ENCODE results near the gene COLEC11.

COLEC11 gene

DNA sequence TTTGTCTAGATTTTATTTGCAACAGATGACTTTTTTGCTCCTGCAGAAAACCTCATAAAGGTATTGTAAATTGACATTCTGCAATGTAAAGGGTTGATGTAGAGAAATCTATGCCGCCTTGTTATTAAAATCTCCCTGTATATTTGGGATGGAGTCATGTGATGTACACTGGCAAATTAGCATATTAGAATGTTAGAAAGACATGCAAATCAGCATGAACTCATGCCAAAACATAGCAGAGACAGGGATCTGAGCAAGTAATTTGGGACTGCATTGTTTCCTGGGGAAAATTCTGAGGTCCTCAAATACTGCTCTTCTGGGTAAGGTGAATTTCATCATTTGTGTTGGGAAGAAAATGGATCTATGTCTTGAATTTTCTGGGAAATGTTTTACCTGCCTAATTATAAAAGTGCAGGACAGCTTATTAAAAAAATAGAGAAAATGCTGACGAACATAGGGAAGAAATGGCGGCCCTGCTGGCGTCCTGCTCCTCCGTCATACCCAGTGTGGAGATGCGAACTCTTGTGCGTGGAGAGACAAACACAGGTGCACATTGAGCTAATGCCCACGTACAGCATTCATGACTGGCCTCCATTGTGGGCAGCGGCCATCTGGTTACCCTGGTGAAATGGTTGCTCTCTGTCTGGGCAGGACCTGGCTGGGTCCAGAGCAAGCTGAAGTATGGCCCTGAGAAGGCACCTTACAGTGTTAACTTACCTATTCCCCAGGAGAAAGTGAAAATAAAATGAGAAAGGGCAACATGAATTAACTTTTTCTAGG, 79.3 kb downstream of the COLEC11 start:
- Histone ChIP-seq H3K4me2 (ENCODE audit: low read depth, low read length, poor library complexity, severe bottlenecking) (no peak overlapping the region), H3K36me3 (ENCODE audit: low read length) (no peaks in the 10 kb centered on the region), H3K27me3 (ENCODE audit: low read length) (no peaks in the 10 kb centered on the region), H3K9me2 (replicated peaks; ENCODE audit: insufficient read depth, low read length) (no peaks in the 10 kb centered on the region), H3K79me2 (ENCODE audit: insufficient read depth, low read length) (no peaks in the 10 kb centered on the region), H4K20me1 (ENCODE audit: low read depth, low read length) (no peaks in the 10 kb centered on the region), H3F3A (ENCODE audit: insufficient read depth) (no peaks in the 10 kb centered on the region), H3K27ac (ENCODE audit: low read depth, low read length) (no peak overlapping the region), H3K9me3 (ENCODE audit: insufficient read depth, low read length) (no peaks in the 10 kb centered on the region), H3K4me3 (ENCODE audit: insufficient read depth, low read length, poor library complexity, severe bottlenecking) (no peak overlapping the region), H2AFZ (ENCODE audit: low read depth, low read length, severe bottlenecking) (no peak overlapping the region), H3K9ac (ENCODE audit: low read length) (no peak overlapping the region)
- TF ChIP-seq, protein P1, sequence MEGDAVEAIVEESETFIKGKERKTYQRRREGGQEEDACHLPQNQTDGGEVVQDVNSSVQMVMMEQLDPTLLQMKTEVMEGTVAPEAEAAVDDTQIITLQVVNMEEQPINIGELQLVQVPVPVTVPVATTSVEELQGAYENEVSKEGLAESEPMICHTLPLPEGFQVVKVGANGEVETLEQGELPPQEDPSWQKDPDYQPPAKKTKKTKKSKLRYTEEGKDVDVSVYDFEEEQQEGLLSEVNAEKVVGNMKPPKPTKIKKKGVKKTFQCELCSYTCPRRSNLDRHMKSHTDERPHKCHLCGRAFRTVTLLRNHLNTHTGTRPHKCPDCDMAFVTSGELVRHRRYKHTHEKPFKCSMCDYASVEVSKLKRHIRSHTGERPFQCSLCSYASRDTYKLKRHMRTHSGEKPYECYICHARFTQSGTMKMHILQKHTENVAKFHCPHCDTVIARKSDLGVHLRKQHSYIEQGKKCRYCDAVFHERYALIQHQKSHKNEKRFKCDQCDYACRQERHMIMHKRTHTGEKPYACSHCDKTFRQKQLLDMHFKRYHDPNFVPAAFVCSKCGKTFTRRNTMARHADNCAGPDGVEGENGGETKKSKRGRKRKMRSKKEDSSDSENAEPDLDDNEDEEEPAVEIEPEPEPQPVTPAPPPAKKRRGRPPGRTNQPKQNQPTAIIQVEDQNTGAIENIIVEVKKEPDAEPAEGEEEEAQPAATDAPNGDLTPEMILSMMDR (IDR thresholded peaks at IDR 0.05; ENCODE audit: insufficient read depth, low read length, poor library complexity, severe bottlenecking) = no peak
- TF ChIP-seq EZH2phosphoT487 (conservative IDR thresholded peaks at IDR 0.05; ENCODE audit: low read length) = no peak

DNA sequence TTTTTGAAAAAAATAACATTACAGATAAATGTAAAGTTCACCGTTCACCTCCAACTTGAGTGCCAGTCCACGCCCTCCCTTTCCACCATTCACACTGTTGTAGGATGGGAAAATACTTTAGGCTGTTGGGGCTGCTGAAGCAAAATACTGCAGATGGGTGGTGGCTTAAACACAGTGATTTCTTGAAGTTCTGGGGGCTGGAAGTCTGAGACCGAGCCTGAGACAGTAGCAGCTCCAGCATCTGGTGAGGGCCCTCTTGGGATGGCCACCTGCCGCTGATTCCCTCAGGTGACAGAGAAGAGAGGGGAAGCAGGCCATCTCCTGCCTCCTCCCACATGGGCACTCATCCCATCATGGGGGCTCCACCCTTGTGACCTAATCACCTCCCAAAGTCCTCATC, 80.8 kb downstream of the COLEC11 start:
- no peaks in the 10 kb centered on the region for H3K9me2 ChIP-seq (replicated peaks; ENCODE audit: insufficient read depth, low read length)
- TF ChIP-seq, protein P1 (IDR thresholded peaks at IDR 0.05; ENCODE audit: insufficient read depth, low read length, poor library complexity, severe bottlenecking) = no peak
- TF ChIP-seq EZH2phosphoT487 (conservative IDR thresholded peaks at IDR 0.05; ENCODE audit: low read length) = no peak
- no peaks in the 10 kb centered on the region for H3K79me2 ChIP-seq (ENCODE audit: insufficient read depth, low read length)
- H3K27me3 ChIP-seq (ENCODE audit: low read length) = no peaks in the 10 kb centered on the region
- H3K27ac ChIP-seq (ENCODE audit: low read depth, low read length) = no peak overlapping the region
- H2AFZ ChIP-seq (ENCODE audit: low read depth, low read length, severe bottlenecking) = no peak overlapping the region
- no peak overlapping the region for H3K9ac ChIP-seq (ENCODE audit: low read length)
- H3K4me2 ChIP-seq (ENCODE audit: low read depth, low read length, poor library complexity, severe bottlenecking) = no peak overlapping the region
- H4K20me1 ChIP-seq (ENCODE audit: low read depth, low read length) = no peaks in the 10 kb centered on the region
- no peaks in the 10 kb centered on the region for H3K9me3 ChIP-seq (ENCODE audit: insufficient read depth, low read length)
- no peaks in the 10 kb centered on the region for H3F3A ChIP-seq (ENCODE audit: insufficient read depth)
- no peaks in the 10 kb centered on the region for H3K36me3 ChIP-seq (ENCODE audit: low read length)
- no peak overlapping the region for H3K4me3 ChIP-seq (ENCODE audit: insufficient read depth, low read length, poor library complexity, severe bottlenecking)

DNA sequence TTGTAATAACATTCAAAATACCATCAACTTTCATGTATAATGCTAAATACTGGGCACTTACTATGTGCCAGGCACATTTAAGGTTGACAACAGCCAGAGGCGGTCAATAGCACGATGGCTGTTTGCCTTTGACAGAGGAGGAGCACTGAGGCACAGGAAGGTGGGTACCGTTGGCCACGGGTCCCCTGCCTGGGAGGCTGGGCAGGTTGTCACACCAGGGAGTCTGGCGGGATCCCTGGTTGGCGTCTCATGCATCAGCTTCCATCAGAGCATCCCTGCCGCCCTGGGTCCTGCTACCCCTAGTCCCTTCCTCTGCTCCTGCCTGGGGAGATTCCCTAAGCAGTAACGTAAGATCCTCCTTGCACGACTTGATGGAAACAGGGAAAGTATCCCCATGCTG, 82.5 kb downstream of the COLEC11 start:
- H3K9ac ChIP-seq (ENCODE audit: low read length) = no peak overlapping the region
- no peak overlapping the region for H2AFZ ChIP-seq (ENCODE audit: low read depth, low read length, severe bottlenecking)
- no peaks in the 10 kb centered on the region for H4K20me1 ChIP-seq (ENCODE audit: low read depth, low read length)
- no peak overlapping the region for H3K4me2 ChIP-seq (ENCODE audit: low read depth, low read length, poor library complexity, severe bottlenecking)
- H3F3A ChIP-seq (ENCODE audit: insufficient read depth) = no peaks in the 10 kb centered on the region
- H3K27me3 ChIP-seq (ENCODE audit: low read length) = no peaks in the 10 kb centered on the region
- no peak overlapping the region for H3K4me3 ChIP-seq (ENCODE audit: insufficient read depth, low read length, poor library complexity, severe bottlenecking)
- no peaks in the 10 kb centered on the region for H3K79me2 ChIP-seq (ENCODE audit: insufficient read depth, low read length)
- no peak overlapping the region for H3K27ac ChIP-seq (ENCODE audit: low read depth, low read length)
- no peaks in the 10 kb centered on the region for H3K9me3 ChIP-seq (ENCODE audit: insufficient read depth, low read length)
- H3K36me3 ChIP-seq (ENCODE audit: low read length) = no peaks in the 10 kb centered on the region
- H3K9me2 ChIP-seq (replicated peaks; ENCODE audit: insufficient read depth, low read length) = no peaks in the 10 kb centered on the region
- no peak for TF ChIP-seq EZH2phosphoT487 (conservative IDR thresholded peaks at IDR 0.05; ENCODE audit: low read length)
- TF ChIP-seq, protein P1 (IDR thresholded peaks at IDR 0.05; ENCODE audit: insufficient read depth, low read length, poor library complexity, severe bottlenecking) = no peak

Measured in SU-DHL-6 (cell line).